EL (cell line): ENCODE measurements around the gene DTX2.
"Not testable (repeated sequence)": the region's sequence is repeated elsewhere in the genome, so short reads cannot be mapped to it uniquely, and the experiment has no call there.

ENCODE experiments used
- DNase-seq: peaks from one replicate; pipeline ENCODE4 v3.0.0-alpha.2; 2016

The DTX2 gene

GRCh38 chr7:76513817-76514799 is 52.6 kb downstream of the DTX2 start:
- no peak for DNase-seq

- no peak for DNase-seq
These were observed 53.6 kb downstream of the DTX2 start for GRCh38 chr7:76514926-76515771.

GRCh38 chr7:76515999-76516443 is 54.5 kb downstream of the DTX2 start:
- peak; percentile 57 for DNase-seq

GRCh38 chr7:76516932-76517331 is 55.4 kb downstream of the DTX2 start:
- DNase-seq = not testable (repeated sequence)

- DNase-seq = not testable (repeated sequence)
These were observed 64.7 kb downstream of the DTX2 start for GRCh38 chr7:76526183-76526582.

- not testable (repeated sequence) for DNase-seq
These were observed 70.1 kb downstream of the DTX2 start for GRCh38 chr7:76531643-76532042.

- not testable (repeated sequence) for DNase-seq
These were observed 81.7 kb downstream of the DTX2 start, which contains the start of gene SPDYE16 for GRCh38 chr7:76543197-76543596. SPDYE16 (minus strand) TSS chr7:76543297; CDS start chr7:76541459, 1,838 bp downstream.

- peak; percentile 80 for DNase-seq
These were observed 87.7 kb downstream of the DTX2 start for GRCh38 chr7:76549025-76549854.

GRCh38 chr7:76549855-76550248 is 88.3 kb downstream of the DTX2 start:
- DNase-seq = not testable (repeated sequence)

GRCh38 chr7:76551992-76552391 is 90.5 kb downstream of the DTX2 start:
- not testable (repeated sequence) for DNase-seq
